Measurements from ENCODE around the gene LYSMD2. TPM values are rescaled to one million over a fixed set of nuclear protein-coding genes. Genes with fewer than 3 reads are reported as not detected.

Gene LYSMD2
- polyA plus RNA-seq, 1 of the 3 experiments (the other 2 are of a cell fraction): 10.3 TPM

Other genes starting within 250 kb of the LYSMD2 start
- gene DMXL2, start 114.9 kb downstream of the LYSMD2 start, polyA plus RNA-seq (2012; rRNA removed): 6.4 and 8.9 TPM in 2 replicates
- gene SCG3, start 56.2 kb downstream of the LYSMD2 start, polyA plus RNA-seq (2012; rRNA removed): 0.16 and 0.41 TPM in 2 replicates
- gene TMOD2, start 13.9 kb upstream of the LYSMD2 start, polyA plus RNA-seq (2012; rRNA removed): 2.7 and 4.4 TPM in 2 replicates
- gene TMOD3, start 92.0 kb upstream of the LYSMD2 start, polyA plus RNA-seq (2012; rRNA removed): 6.0 and 7.6 TPM in 2 replicates
- gene LEO1, start 234.1 kb upstream of the LYSMD2 start, polyA plus RNA-seq (2012; rRNA removed): 6.7 and 7.0 TPM in 2 replicates